NB4 (cell line): Measurements from ENCODE around the gene PMEPA1.

Source experiments
- DNase-seq: peaks from one replicate; pipeline ENCODE4 v3.0.0; 2010; ENCODE audit warnings: low read depth
- H3K4me3 ChIP-seq: one replicate; pipeline ENCODE4 v1.5.1; 2011; ENCODE audit warnings: mild to moderate bottlenecking, low read depth, low read length, moderate library complexity
- CTCF ChIP-seq: IDR thresholded peaks from one replicate; pipeline ENCODE4 v1.5.1; 2012; ENCODE audit warnings: low read depth, low read length
- MAX ChIP-seq: IDR thresholded peaks from 2 replicates; pipeline ENCODE4 v1.6.1; 2011; ENCODE audit warnings: low read depth, low read length
- MYC ChIP-seq: IDR thresholded peaks from 2 replicates; pipeline ENCODE4 v1.6.1; 2011; ENCODE audit warnings: low read depth, low read length
- POLR2A ChIP-seq: IDR thresholded peaks from 2 replicates; pipeline ENCODE4 v1.6.1; 2011; ENCODE audit warnings: mild to moderate bottlenecking; ENCODE audit not compliant: insufficient read length; ENCODE audit errors: extremely low read depth

Gene PMEPA1

GRCh38 chr20:57665589-57665971 is 44.2 kb downstream of the PMEPA1 start:
- no peak for TF ChIP-seq MAX
- TF ChIP-seq CTCF, result no peak
- no peak for TF ChIP-seq POLR2A
- TF ChIP-seq MYC, result no peak
- no peak overlapping the region for H3K4me3 ChIP-seq
- no peak for DNase-seq

GRCh38 chr20:57664924-57665588 is 44.8 kb downstream of the PMEPA1 start:
- DNase-seq, result no peak
- TF ChIP-seq MYC, result no peak
- no peak for TF ChIP-seq MAX
- TF ChIP-seq POLR2A, result no peak
- no peak for TF ChIP-seq CTCF
- H3K4me3 ChIP-seq, result no peak overlapping the region

- no peak for TF ChIP-seq POLR2A
- H3K4me3 ChIP-seq, result no peak overlapping the region
- no peak for DNase-seq
Measured at GRCh38 chr20:57664476-57664875, 45.3 kb downstream of the PMEPA1 start.

GRCh38 chr20:57663681-57664451 is 45.9 kb downstream of the PMEPA1 start:
- H3K4me3 ChIP-seq, result no peak overlapping the region
- TF ChIP-seq MYC, result no peak
- TF ChIP-seq POLR2A, result no peak
- no peak for TF ChIP-seq CTCF
- TF ChIP-seq MAX, result no peak
- DNase-seq, result no peak

- TF ChIP-seq CTCF, result no peak
- no peak overlapping the region for H3K4me3 ChIP-seq
- DNase-seq, result no peak
Measured at GRCh38 chr20:57663241-57663640, 46.6 kb downstream of the PMEPA1 start.

GRCh38 chr20:57662456-57663240 is 47.2 kb downstream of the PMEPA1 start:
- no peak overlapping the region for H3K4me3 ChIP-seq
- no peak for DNase-seq
- no peak for TF ChIP-seq MYC
- TF ChIP-seq POLR2A, result no peak
- TF ChIP-seq MAX, result no peak
- no peak for TF ChIP-seq CTCF
